Thymus (tissue), 11 donors: ENCODE data around the gene CAST. TPM values are rescaled to one million over a fixed set of nuclear protein-coding genes. Genes with fewer than 3 reads are reported as not detected.

Experiments used
- DNase-seq, 9 donors: peaks; one replicate each; pipeline ENCODE4 v3.0.0-alpha.2; 2013; ENCODE audit warnings: low spot score in 9 of 9, low read depth in 6 of 9, missing footprints in 1 of 9
- H3K27ac ChIP-seq, 2 donors: one replicate each; pipeline ENCODE4 v1.5.1; 2013; ENCODE audit warnings: control low read depth in 1 of 2, low read depth in 1 of 2, low read length in 1 of 2, mild to moderate bottlenecking in 1 of 2, moderate library complexity in 1 of 2
- H3K27me3 ChIP-seq, 2 donors: one replicate each; pipeline ENCODE4 v1.5.1; 2013; ENCODE audit warnings: low read length in 1 of 2; ENCODE audit not compliant: control insufficient read depth in 2 of 2, insufficient read depth in 1 of 2
- H3K36me3 ChIP-seq, 2 donors: one replicate each; pipeline ENCODE4 v1.5.1; 2013; ENCODE audit warnings: low read length in 1 of 2, mild to moderate bottlenecking in 1 of 2, moderate library complexity in 1 of 2; ENCODE audit not compliant: control insufficient read depth in 2 of 2, insufficient read depth in 2 of 2
- H3K4me1 ChIP-seq, 2 donors: one replicate each; pipeline ENCODE4 v1.5.1; 2013; ENCODE audit warnings: low read length in 2 of 2; ENCODE audit not compliant: control insufficient read depth in 2 of 2, insufficient read depth in 2 of 2
- H3K4me3 ChIP-seq, 2 donors: one replicate each; pipeline ENCODE4 v1.5.1; 2013; ENCODE audit warnings: low read length in 2 of 2, control low read depth in 1 of 2, mild to moderate bottlenecking in 1 of 2
- H3K9me3 ChIP-seq, 2 donors: one replicate each; pipeline ENCODE4 v1.5.1; 2013; ENCODE audit warnings: low read length in 1 of 2, mild to moderate bottlenecking in 1 of 2; ENCODE audit not compliant: control insufficient read depth in 2 of 2, insufficient read depth in 1 of 2
- WGBS: extraction: QIAGEN DNeasy Blood & Tissue Kit; methylation state at CpG from one replicate; pipeline ENCODE4 v1.1.7; 2013; 5-methylcytosine and 5-hydroxymethylcytosine counted together
- polyA plus RNA-seq: library from polyadenylated mRNA; stranded (reverse); fragments of 200-250 nt; gene quantifications from one replicate; pipeline ENCODE4 v1.2.3, GENCODE V29; 2013
- total RNA-seq: library from RNA; stranded (reverse); fragments of 120-200 nt; gene quantifications from one replicate; pipeline ENCODE4 v1.2.4, GENCODE V29; 2013
- donor health status: healthy.

CAST gene
- total and polyA plus RNA-seq, 2 donors = 31.4 to 74.6 TPM

DNA sequence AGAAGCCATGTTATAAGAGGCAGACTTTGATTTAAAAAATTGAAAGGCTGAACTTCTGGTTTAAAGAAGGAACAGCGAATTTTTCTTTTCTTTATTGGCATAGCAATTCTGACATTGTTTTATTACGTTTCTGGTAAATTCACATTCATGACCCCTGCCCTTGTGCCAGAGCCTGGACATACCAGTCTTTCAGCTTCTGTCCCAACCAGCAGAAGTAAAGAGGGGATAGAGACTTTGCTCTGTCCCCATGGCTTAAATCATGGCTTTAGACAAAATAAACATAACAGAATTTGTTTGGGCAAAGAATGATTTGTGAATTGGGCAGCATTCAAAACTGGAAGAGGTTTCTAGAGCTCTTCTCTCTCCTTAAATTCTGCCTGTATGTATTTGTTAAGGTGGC is 15.3 kb downstream of the CAST start:
- no peaks in the 10 kb centered on the region for H3K4me1 ChIP-seq
- H3K4me3 ChIP-seq = no peak overlapping the region
- DNase-seq = no peak
- no peak overlapping the region for H3K27ac ChIP-seq
- H3K27me3 ChIP-seq = no peaks in the 10 kb centered on the region
- 97% methylated on average over 2 of the region's 2 CpGs for WGBS
- no peaks in the 10 kb centered on the region for H3K36me3 ChIP-seq
- H3K9me3 ChIP-seq = no peaks in the 10 kb centered on the region

- Histone ChIP-seq H3K27me3 (no peaks in the 10 kb centered on the region), H3K36me3 (no peaks in the 10 kb centered on the region), H3K4me3 (no peak overlapping the region), H3K9me3 (no peaks in the 10 kb centered on the region), H3K4me1 (no peaks in the 10 kb centered on the region), H3K27ac (no peak overlapping the region)
- DNase-seq = no peak
- 96% methylated on average over 4 of the region's 4 CpGs for WGBS
Observed at GRCh38 chr5:96679293-96679692, 17.1 kb downstream of the CAST start.

- Histone ChIP-seq H3K27me3 (no peaks in the 10 kb centered on the region), H3K4me1 (no peaks in the 10 kb centered on the region), H3K27ac (no peak overlapping the region), H3K36me3 (no peaks in the 10 kb centered on the region), H3K9me3 (no peaks in the 10 kb centered on the region), H3K4me3 (no peak overlapping the region)
- DNase-seq = no peak
- WGBS = 93% methylated on average over 11 of the region's 11 CpGs
Observed at GRCh38 chr5:96680759-96681470, 18.7 kb downstream of the CAST start.

DNA sequence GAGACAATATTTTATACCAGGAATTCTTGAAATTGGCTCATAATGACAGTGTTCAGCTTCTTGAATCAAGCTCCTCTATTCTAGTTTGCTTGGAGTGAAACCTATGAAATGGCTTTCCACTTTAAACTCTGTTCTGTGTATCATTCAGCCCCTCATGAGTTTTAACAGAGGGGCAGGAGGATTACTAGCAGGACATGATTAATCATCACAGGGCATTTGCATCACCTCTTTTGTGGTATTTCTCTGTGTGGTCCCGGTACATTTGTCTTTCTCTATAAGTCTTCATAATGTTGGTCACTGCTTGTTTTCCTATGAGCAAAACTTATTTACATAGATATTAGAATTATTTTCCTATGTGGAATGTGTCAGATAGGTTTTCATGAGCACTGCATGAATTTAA is 21.2 kb downstream of the CAST start:
- H3K27ac ChIP-seq = no peak overlapping the region
- no peaks in the 10 kb centered on the region for H3K27me3 ChIP-seq
- H3K9me3 ChIP-seq = no peaks in the 10 kb centered on the region
- WGBS = 93% methylated on average over 1 of the region's 1 CpG
- no peaks in the 10 kb centered on the region for H3K36me3 ChIP-seq
- no peaks in the 10 kb centered on the region for H3K4me1 ChIP-seq
- H3K4me3 ChIP-seq = no peak overlapping the region
- no peak for DNase-seq

DNA sequence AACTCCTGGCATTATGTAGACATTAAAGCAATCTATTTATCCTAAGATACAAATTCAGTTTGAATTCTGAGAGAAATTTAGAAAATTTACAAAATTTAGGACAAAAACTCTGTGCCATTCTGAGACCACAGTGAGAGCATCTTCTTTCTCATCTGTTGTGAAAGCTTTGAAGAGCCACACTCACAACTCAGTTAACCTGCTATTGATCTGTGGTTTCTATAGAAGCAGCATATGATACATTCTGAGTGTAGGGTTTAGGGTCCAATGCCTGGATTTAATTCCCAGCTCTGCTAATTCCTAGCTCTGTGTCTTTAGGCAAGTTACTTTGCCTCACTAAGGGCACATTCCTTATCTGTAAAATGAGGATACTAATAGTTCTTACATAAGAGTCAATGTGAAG is 21.6 kb downstream of the CAST start:
- DNase-seq = no peak
- H3K36me3 ChIP-seq = no peaks in the 10 kb centered on the region
- H3K4me3 ChIP-seq = no peak overlapping the region
- H3K9me3 ChIP-seq = no peaks in the 10 kb centered on the region
- H3K27me3 ChIP-seq = no peaks in the 10 kb centered on the region
- no peaks in the 10 kb centered on the region for H3K4me1 ChIP-seq
- H3K27ac ChIP-seq = no peak overlapping the region

DNA sequence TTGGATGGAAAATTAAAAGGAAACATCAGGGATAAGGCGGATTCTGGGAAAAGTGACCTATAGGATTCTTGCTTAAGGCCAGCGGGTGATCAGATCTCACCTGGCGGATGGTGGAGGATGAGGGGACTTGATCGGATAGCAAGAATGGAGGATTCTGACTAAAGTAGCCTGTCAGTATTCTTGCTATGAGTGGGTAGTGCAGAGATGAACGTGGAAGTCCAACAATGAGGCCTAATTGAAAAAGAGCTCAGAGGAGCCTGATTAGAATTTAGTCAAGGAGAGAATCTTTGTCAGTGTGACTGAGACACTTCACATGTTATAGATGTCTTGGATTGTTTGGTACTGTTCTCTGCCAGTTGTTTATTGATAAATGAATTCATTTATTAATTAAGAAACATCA is 24.9 kb downstream of the CAST start:
- H3K27ac ChIP-seq = no peak overlapping the region
- H3K4me1 ChIP-seq = no peaks in the 10 kb centered on the region
- H3K27me3 ChIP-seq = no peaks in the 10 kb centered on the region
- H3K36me3 ChIP-seq = no peaks in the 10 kb centered on the region
- no peak overlapping the region for H3K4me3 ChIP-seq
- no peaks in the 10 kb centered on the region for H3K9me3 ChIP-seq
- 97% methylated on average over 5 of the region's 5 CpGs for WGBS
- DNase-seq = no peak

DNA sequence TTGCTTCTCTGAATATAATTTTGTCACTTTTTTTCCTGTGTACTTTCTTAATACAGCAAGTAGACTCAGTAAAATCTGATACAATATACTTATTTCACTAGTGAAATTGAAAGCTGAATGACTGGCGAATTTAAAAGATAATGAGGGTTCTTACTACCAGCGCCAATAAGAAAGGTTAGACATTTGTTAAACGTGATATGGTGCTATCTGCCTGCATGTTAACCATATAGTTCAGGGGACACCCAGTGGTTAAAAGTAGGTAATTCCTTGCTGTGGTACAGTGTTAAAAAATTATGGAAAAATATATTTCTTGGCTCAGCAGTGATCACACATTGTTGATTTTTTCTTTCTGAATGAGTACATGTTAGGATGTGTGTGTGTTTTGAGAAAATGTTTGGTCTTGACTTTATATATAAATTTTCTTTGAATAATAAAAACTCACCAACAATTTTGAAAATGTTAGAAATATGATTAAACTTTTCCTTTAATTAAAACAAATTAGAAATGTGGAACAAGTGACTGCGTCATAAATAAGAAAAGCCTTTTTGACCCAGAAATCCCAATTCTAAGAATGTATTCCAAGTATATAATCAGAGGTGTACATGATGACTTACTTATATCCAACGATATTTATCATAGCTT is 25.8 kb downstream of the CAST start:
- Histone ChIP-seq H3K4me1 (no peaks in the 10 kb centered on the region), H3K27me3 (no peaks in the 10 kb centered on the region), H3K9me3 (no peaks in the 10 kb centered on the region), H3K4me3 (no peak overlapping the region), H3K27ac (no peak overlapping the region), H3K36me3 (no peaks in the 10 kb centered on the region)
- WGBS = 57% methylated on average over 5 of the region's 5 CpGs
- peak in 2 of 9 donors; percentile 7 to 44 for DNase-seq

DNA sequence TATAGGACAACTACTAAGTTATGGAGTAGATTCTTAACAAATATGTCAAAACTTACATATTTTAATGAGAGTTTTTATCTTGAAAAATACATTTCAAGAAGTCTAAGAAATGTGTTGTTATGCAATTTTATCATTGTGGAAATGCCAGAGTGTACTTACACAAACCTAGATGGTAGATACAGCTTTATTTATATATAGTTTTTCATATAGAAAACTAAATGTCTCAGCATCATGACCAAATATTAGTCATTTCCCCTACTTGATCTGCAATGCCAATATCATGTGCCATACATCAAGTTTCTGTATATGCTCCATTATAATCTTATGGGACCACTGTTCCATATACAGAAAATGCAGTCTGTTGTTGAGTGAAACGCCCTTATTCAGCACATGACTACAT is 28.7 kb downstream of the CAST start:
- H3K4me3 ChIP-seq = no peak overlapping the region
- DNase-seq = no peak
- no peak overlapping the region for H3K27ac ChIP-seq

GRCh38 chr5:96691503-96692303 is 29.5 kb downstream of the CAST start:
- DNase-seq = no peak
- H3K4me1 ChIP-seq = no peaks in the 10 kb centered on the region
- H3K9me3 ChIP-seq = no peaks in the 10 kb centered on the region
- no peak overlapping the region for H3K4me3 ChIP-seq
- no peak overlapping the region for H3K27ac ChIP-seq
- H3K27me3 ChIP-seq = no peaks in the 10 kb centered on the region
- no peaks in the 10 kb centered on the region for H3K36me3 ChIP-seq
- WGBS = 95% methylated on average over 2 of the region's 2 CpGs

More for the DNA sequence above, 28.7 kb downstream of the CAST start:
- H3K36me3 ChIP-seq = no peaks in the 10 kb centered on the region
- 96% methylated on average over 1 of the region's 1 CpG for WGBS
- H3K9me3 ChIP-seq = no peaks in the 10 kb centered on the region
- no peaks in the 10 kb centered on the region for H3K4me1 ChIP-seq
- H3K27me3 ChIP-seq = no peaks in the 10 kb centered on the region
